IPS-NIHi7 (cell line): ENCODE results near the gene SNAP25.

ENCODE experiments used
- DNase-seq: peaks from one replicate; pipeline ENCODE4 v3.0.0; 2012; ENCODE audit warnings: mixed read lengths; ENCODE audit errors: extremely low spot score

SNAP25 gene

GRCh38 chr20:10263385-10264165, 44.9 kb downstream of the SNAP25 start:
- no peak for DNase-seq

DNA sequence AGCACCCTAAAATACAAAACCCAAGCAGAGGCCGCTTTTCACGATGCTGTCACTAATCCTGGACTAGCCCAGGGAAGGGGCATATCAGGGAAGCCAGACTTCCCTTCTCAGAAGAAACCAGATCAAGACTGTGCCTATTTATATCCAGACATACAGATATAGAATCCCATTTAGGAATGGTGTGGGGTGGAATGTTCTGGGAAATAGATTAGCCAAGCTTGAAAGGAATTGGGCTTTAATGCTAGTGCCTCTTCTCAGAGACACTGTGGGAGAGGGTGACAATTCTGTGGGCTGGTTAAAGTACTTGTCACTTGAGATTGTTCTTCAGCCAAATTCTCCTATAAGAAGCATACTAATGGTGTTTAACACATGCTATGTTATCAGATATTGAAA, 45.5 kb downstream of the SNAP25 start:
- DNase-seq: no peak

DNA sequence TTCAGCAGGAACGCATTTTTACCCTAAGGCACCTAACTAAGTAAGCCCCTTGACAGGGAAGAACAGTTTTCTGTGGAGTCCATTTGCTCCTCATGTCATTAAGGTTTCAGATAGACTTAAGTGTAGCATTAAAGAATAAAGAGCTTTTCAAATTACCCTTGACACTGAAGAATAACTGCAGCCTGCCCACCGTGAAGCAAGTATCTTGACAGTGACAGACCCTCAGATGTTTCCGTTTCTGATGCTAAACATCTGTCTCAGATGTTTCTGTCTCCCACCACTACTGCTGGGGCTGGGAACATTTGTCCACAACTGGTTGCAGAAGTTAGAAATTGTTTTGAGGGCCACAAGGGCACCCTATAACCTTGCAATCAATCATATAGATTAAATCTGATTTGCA, 50.0 kb downstream of the SNAP25 start:
- DNase-seq: no peak

DNA sequence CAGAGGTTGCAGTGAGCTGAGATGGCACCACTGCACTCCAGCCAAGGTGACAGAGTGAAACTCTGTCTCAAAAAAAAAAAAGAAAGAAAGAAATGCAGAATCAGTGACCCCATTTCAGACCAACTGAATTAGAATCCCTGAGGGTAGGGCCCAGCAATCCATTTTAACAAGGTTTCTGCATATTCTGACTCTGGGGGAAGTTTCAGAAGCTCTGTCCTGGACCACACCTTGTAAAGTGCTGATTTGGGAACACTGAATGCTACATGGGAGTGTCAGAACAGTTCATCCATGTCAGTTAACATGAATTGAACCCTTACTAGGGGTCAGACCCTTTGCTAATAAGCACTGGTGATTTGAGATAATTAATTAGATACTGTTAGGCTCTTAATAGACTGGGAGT, 52.0 kb downstream of the SNAP25 start:
- DNase-seq: no peak

DNA sequence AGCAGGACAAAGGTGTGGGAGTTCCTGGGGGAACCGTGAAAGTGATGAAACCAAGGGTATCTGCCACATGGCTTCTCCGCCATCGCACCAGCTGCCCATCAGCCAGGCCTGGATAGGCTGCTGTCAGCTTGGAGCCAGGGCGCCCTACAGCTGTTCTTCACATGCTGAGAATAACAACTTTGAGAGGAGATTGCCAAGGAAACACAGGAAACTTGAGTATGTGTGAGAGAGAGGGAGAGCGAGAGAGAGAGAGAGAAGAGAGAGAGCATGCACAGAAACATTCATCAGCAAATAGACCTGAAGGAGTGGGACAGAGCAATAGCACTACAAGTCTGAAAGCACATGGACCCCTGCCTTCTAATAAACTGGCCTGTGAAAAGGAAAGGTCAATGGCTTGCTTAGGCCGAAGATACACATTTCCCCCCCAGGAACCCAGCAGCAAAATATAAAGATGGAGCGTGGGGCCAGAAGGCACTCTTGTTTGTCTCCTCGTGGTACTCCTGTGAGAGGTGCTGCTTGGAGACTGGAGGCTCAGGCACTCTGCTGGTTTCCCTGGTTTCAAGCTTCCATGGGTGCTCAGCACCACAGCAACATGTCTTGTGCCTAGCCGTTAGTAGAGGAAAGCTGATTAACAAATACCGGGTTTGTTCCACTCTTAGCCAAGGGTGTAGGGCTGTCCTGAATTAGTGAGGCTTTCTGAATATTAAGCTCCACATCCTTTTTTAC, 53.0 kb downstream of the SNAP25 start:
- no peak for DNase-seq

DNA sequence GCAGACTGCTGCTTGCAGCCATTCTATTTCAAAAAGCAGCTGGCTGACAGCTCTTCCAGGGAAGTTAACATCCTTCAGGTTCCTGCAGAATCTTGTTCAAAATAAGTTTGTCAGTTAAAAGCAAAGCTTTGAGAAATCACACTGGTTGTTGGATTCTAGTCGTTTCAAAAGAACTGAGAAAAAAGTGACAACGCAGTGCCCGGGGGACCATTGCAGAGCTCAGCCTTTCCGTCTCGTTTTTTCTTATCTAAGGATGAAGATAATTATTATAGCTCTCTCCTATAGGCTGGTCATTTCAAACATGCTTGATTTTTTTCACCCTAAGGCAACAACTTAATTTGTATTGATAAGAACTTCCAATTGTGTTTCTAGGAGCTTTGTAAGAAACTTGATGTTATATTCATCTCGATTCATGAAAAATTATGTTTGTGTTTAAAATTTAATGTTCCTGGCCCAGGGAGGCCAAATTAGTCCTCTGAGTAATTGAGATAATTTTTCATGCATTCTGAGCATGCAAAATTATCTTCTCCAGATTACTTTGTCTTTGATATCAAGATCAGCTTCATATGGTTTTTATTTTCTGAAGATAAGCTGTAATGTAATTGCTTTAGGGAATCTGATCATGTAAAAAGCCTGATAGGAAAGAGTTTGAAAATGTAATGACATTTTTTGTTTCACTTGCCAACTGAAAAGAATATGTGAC, 58.4 kb downstream of the SNAP25 start:
- no peak for DNase-seq

- DNase-seq: no peak
These were observed 59.0 kb downstream of the SNAP25 start for GRCh38 chr20:10277616-10278015.

GRCh38 chr20:10278412-10278811, 59.8 kb downstream of the SNAP25 start:
- no peak for DNase-seq

DNA sequence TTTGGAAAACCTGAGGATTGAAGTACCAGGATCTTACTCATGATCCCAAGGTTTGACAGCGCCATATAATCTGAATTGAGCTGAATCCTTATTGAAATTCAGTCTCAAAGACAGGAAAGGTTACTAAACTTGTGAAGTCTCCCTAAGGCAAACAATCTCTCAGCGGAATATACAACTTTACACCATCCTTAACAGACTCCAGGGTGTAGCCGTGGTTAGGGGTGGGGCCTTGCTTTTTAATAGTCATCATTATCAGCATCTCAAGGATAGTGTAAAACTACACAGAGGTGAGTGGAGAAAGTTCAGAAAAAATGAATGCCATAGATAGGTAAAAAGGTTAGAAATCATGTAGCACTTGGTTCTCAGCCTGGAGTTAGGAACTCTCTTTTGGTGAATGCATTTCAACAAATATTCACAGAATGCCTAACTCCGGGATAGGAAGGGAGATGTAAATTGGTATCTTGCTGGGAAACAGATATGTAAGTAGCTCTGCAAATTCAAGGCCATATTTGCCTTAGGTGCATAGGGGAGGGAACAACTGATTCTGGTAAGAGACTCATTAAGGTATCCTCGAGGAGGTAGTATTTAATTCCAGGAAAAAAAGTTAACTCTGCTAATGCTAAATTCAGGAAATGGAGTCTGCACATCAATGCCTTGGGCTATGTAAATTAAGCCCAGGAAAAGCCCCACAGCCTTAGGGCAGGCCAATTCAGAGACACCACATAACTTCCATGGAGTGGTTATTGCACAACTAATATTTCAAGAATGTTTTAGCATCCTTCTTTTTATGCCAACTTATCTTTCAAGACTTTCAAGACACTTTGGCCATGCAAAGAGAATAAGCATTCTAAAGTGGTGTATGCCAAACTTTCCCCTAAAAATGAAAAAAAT, 61.6 kb downstream of the SNAP25 start:
- no peak for DNase-seq

GRCh38 chr20:10281911-10282310, 63.3 kb downstream of the SNAP25 start:
- no peak for DNase-seq

- DNase-seq: no peak
These were observed 64.4 kb downstream of the SNAP25 start for GRCh38 chr20:10282979-10283456.

- DNase-seq: no peak
These were observed 67.7 kb downstream of the SNAP25 start for GRCh38 chr20:10286356-10286755.

DNA sequence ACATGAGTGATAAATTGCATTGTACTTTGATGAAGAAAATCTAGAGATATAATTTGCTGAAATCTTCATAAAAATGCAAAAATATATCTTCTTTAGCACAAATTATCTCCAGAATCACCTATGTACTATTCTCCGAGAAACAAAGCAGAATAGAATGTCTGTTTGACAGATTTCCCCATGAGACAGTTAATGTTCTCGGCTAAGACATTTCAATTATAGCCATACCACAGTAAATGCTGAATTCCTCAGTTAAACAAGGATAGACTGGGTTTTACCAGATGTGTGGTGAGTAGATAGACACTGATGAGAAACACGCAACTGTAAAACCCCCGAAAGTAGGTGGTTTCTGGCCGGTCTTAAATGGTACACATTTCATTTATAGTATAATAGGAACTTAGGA, 69.8 kb downstream of the SNAP25 start:
- no peak for DNase-seq

DNA sequence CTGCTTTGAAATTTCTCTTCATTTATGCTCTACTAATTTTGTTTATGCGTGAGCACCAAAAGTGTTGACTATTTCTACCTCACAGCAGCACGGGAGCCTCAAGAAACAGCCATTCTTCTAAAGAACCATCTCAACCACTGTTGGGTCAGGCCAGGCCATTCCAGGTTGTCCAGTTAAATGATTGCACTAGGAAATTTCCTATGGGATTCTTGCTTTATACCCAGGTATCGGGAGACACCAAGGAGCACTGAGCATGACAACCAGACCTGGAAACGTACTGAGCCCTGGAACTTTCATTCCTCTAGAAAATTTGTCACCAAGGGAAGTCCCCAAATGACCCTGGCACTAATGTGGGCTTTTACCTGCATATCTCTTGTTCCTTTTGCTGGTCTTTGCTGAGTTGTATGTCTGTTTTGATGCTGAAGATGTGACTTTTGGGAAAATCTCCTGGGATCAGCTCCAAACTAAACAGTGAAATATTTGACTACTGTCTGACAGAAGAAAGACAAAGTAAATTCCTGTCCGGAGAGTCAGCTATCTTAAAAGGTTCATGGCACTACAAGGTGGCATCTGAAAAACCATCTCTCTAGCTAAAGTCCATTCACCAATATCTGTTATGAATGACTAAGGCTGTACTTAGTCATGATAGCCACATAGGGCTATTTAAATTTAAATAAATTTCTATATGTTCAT, 70.5 kb downstream of the SNAP25 start:
- no peak for DNase-seq

- no peak for DNase-seq
These were observed 73.1 kb downstream of the SNAP25 start for GRCh38 chr20:10291568-10292248.

- no peak for DNase-seq
These were observed 78.6 kb downstream of the SNAP25 start for GRCh38 chr20:10297223-10297622.

- DNase-seq: no peak
These were observed 79.1 kb downstream of the SNAP25 start for GRCh38 chr20:10297684-10298240.

- no peak for DNase-seq
These were observed 82.2 kb downstream of the SNAP25 start for GRCh38 chr20:10300582-10301446.

- no peak for DNase-seq
These were observed 85.2 kb downstream of the SNAP25 start for GRCh38 chr20:10303852-10304251.
